Kidney capillary endothelial cell (primary cell): Measurements from ENCODE around the gene PPP1R27.
"Not testable (repeated sequence)": the region's sequence is repeated elsewhere in the genome, so short reads cannot be mapped to it uniquely, and the experiment has no call there.

ENCODE experiments used
- DNase-seq: peaks from one replicate; pipeline ENCODE4 v3.0.0-alpha.2; 2018; ENCODE audit warnings: low spot score

The PPP1R27 gene

DNA sequence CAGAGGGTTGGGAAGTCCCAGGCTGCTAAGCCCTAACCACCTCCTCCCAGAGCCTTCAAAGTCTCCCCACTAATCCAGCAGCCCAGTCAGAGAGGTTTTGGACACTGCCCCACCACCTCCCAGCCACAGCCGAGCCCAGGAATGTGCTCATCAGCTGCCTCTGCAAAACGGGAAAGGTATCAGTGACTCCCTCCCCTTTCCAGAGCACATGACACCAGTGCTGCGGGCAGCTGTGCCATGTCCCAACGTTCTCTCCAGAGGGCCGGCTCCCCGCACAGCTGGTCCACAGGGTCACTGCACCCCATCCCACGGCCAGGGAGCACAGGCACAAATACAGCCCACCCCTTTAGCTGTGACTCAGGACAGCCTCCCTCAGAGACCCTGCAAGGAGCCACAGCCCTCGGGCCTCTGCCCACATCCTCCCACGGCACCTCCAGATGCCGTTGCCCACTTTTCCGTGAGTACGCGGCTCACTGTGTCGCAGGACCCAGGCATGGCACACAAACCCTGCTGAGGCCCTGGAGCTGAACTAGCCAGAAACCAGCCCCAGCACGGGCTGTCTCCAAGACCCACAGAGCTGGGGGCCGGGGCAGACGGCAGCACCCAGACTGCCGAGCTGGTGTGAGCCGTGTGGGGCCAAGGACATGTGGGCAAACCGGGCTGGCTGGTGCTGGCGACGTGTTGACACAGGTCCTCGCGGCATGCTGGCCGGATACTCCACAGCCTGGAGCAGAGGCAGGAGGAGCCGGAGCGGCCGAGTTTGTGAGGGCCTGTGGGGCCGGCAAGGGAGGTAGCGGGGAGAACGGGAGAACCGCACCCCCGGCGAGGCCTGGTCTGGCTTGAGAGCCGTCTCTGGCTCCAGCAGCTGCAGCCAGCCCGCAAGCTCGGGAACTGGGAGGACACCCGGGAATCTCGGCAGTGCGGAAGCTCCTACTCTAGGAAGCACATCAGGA, 6.3 kb upstream of the PPP1R27 start:
- no peak for DNase-seq

DNA sequence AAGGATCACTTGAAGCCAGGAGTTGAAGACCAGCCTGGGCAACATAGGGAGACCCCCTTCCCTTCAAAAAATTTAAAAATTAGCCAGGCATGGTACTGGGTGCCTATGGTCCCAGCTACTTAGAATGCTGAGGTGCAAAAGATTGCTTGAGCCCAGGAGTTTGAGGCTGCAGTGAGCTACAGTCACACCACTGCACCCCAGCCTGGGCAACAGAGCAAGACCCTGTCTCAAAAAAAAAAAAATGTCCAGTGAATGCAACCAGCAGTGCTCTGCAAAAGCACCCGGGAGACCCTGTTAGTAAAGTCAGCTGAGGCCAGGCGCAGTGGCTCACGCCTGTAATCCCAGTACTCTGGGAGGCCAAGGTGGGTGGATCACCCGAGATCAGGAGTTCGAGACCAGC, 5.2 kb upstream of the PPP1R27 start:
- DNase-seq: not testable (repeated sequence)

DNA sequence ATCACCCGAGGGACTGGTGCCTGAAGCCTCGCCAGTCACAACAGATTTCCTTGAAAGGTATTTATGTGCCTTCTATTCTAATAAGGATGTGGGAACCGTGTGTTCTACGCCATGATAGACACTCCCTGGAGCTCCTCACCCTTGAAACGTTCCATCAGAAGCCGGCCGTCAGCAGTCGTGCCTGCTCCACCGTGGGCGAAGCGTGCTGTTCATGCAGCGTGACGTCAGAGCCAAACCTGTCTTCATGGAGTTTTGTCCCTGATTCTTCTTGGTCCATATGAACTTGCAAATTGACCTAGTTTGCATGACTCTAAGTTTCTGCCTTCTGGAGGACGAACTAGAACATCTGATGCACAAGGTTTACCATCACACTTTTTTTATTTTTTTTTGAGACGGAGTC, 4.5 kb upstream of the PPP1R27 start:
- no peak for DNase-seq

DNA sequence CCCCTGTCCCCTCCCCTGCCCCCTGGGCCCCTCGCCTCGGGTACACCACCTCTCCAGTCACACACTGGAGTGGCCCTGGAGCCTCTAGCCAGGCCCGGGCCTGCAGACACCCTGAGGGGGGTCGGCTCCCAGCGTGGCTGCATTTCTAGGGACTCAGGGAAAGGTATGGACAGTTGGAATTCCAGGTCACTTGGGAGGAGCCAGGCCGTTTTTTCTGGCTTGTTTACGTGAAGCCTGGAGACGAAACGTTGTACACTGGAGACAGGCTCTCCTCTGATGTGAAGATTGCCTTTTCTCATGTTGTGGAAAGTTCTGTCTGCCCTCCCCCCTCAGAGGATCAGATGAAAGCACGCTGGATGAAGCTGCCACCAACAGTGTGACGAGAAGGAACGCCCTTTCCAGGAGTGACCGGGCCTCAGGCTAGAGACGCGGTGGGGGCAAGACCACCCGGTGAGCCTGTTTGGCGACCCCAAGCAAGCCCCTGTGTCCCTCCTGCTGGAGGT, 4.0 kb upstream of the PPP1R27 start:
- no peak for DNase-seq

DNA sequence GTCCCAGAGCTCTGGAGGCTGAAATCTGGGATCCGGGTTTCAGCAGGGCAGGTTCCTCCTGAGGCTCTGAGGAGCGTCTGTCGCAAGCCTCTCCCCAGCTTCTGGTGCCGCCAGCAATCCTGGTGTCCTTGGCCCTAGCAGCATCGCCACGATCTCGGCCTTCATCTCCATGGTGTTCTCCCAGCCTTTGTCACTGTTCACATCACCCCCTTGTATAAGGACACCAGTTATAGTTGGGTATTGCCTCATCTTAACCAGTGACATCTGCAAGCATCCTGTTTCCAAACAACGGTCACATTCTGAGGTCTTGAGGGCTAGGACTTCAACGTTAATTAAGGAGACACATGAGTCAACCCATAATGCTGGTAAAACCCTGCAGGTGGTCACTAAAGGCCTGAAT, 2.8 kb upstream of the PPP1R27 start:
- DNase-seq: no peak

DNA sequence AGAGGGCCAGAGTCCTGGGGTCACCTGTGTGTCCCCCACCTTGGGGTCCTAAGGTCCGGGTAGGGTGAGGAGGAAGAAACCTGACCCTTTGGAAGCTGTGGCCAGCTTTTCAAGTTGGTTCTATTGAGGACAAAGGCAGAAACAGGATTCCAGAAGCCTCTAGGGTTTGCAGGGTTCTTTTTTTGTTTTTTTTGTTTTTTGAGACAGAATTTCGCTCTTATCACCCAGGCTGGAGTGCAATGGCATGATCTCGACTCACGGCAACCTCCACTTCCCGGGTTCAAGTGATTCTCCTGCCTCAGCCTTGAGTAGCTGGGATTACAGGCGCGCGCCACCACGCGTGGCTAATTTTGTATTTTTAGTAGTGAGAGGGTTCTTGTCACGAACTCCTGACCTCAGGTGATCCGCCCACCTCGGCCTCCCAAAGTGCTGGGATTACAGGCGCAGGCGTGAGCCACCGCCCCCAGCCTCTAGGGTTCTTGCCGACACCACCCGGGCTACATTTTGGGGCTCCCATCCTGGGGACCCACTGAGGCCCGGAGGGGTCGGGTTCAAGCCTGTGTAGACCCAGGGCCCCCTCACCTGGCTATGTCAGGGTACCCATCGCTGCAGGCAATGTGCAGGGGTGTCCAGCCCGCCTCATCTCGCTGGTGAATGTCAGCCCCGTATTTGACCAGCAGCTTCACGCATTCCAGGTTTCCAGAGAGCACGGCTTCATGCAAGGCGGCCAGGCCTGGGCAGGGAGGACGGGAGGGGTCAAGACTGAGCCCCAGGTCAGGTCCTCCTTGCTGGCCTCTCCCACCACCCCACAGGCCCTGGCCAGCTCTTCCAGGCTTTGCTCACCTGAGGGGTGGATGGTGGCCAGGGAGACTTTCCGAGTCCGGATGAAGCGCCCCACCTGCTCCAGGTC, 674 bp downstream of the PPP1R27 start:
- DNase-seq: no peak

DNA sequence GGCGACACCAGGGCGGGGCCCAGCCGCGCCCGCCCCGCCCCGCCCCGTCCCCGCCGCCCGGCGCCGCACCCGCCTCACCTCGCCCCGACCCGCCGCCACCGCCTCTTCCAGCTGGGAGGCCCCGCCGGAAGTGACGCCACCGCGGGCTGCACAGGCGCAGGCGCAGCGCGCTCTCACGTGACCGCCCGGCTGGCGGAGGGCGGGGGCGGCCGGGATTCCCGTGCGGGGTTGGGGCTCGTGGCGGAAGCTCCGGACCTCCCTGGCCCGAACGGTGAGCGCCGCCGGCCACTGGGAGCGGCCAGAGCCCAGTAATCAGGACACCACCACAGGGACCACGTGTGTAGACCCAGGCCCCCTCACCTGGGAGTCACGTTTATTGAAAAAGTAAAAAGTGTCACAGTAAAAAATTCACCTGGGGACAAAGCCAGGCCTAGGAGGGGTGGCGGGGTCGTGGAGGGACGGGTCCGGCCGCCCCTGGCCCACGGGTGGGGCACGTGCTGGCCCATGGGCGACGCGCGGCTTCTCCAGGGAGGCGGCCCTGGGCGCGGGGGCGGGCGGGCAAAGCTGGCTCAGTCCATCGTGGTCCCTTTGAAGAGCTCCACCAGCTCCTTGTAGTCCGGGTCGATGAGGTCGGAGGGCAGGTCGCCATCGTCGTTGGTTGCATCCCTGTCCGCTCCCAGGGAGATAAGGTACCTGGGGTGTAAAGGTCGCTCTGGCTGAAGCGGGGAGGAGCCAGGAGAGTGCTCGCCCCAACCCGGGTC, 1.5 kb downstream of the PPP1R27 start, which contains the start of gene MCRIP1:
MCRIP1 (minus strand) TSS at position 132 of the 761 bp plus-strand sequence. CDS start 8,785 bp downstream, outside the sequence.
- DNase-seq: peak; percentile 85

DNA sequence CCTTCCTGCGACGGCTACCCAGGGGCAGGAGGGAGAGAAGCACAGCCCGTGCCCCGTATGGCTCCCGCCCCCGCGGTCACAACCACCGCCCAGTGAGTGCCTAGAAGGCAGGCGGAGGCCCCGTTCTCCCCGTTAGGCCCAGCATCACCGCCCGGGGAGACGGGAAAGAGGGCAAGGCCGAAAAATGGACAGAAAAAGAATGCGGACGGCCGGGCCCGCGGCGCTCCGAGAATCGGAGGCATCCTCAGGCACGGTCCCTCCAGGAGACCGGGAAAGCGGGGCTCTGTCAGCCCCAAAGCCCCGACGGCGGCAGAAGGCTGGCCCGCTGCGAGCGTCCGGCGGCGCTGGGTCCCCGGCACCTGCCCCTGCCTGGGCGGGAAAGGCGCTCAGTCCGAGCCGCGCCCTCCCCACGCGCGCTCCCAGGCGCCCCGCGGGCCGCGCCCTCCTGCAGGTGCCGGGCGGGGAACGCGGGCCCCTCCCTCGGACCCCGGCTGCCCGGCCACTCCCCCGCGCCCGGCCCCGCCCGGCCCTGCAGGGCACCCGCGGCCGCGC, 2.2 kb downstream of the PPP1R27 start:
- DNase-seq: peak; percentile 5

DNA sequence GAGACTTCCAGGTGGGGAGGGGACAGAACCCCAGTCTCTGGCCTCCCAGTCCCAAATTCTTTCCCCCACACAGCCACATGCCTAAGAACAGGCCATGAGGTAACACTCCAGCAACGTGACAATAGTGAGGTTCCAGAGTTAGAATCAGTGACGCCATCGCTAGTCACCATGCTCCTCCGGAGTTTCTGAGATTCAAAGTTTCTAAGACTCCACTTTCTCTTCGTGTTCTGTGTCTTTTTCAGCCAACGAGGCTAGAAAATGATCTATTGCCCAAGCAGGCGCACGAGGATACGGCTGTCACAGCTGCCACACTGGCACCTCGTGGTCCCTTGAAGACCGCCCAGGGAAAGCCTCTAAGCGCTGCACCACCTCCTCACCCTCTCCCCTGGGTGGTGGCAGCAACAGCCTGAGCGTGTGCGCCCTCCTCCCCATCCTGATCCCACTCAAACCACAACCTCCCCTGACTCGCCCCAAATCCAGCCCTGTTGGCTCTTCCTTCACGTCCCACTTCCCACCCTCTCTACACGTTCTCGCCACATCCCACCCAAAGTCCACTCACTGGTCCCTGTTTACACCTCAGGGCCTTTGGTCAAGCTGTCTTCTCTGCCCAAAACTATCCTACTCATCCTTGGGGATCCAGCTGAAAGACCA, 2.8 kb downstream of the PPP1R27 start:
- DNase-seq: peak; percentile 16

DNA sequence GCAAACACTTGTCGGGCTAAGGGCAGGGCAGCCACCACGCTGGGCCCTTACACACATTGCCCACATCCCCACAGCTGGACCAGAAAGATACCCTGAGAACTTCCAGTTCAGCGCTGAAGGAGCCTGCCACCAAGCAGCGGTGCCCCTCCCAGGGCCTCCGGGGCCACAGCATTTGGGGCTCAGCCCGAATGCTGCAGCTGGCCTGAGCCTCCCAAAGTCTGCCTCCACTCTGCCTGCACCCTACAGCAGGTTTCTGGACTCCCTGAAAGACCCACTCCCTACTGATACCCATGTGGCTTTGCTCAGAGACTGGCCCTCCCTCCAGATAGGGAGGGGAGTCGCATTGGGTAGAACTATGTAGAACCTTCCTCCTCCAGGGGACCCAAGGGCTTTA, 3.3 kb downstream of the PPP1R27 start:
- no peak for DNase-seq

DNA sequence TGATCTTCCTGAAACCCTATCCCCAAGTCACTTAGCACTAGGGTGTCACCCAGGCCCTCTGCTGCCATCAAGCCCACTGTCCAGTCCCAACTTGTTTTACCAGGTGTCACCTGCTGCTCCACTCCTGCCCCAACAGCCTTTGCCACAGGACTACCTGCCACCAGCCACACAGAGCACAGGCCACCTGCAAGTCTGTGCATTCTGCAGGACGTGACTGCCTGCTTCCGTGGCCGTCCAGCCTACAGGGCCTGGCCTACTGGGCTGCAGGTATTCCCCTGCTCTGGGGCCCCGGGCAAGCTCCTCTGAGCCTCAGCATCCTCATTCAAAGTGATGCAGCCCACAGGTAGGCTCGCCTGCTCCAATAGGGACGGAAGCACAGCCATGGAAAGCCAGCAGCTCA, 5.0 kb downstream of the PPP1R27 start:
- no peak for DNase-seq

DNA sequence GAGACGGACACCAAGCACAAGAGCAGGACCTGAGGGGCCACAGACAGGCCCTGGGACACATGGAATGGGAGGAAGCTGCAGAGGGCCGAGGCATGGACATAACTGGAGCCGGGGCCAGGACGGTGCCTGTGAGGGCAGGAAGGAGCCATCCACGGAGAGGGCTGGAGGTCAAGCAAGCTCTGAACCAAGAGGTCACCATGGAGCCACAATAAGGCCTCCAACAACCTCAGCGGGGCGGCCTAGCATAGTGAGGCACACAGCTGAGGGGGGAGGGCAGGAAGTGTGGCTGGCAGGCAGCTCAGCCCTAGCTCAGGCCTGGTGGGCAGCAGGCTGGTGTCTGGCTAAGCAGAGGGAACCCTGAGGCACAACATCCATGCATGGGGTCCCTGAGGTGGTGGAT, 6.2 kb downstream of the PPP1R27 start:
- DNase-seq: no peak

DNA sequence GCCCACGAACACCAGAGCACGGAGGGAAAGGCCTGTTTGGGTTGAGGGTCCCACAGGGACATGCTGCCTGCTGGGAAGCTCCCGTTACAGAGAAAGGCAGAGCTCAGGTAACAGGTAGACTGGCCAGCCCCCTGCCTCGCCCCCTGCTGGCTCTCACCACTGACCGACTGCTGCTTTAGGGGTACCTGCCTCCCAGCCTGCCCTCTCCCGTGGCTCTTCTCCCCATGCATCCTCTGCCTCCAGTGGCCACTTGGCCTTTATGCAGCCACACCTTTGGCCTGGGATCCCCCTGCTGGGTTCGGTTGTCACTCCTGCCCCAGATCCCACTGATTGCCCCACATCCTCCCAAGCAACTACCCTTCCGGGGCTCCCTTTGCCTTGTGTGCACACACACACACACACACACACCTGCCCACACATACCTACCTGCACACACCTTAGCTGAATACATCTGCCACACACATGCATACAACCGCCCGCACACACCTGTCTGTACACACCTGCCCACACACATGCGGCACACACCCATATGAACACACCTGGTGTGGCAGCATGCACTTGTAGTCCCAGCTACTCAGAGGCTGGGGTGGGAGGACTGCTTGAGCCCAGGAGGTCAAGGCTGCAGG, 8.9 kb downstream of the PPP1R27 start:
- no peak for DNase-seq

DNA sequence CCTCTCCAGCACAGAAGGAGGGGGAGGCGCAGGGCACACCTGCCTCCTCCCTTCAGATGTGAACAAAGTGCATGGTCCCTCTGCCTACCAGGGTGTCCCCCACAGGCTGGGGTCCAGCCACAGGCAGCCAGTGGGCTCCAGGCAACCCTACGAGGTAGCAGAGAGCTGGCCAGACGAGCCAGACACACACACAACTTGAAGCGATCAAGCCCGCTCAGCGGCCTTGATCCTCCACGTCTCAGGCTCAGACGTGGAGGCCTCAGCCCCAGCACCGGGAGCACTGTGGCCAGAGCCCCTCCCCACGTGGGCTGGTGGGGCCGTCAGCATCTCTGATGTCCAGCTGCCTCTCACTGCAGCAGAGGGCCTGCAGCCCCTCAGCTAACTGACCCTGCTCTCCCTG, 10.3 kb downstream of the PPP1R27 start:
- DNase-seq: no peak

DNA sequence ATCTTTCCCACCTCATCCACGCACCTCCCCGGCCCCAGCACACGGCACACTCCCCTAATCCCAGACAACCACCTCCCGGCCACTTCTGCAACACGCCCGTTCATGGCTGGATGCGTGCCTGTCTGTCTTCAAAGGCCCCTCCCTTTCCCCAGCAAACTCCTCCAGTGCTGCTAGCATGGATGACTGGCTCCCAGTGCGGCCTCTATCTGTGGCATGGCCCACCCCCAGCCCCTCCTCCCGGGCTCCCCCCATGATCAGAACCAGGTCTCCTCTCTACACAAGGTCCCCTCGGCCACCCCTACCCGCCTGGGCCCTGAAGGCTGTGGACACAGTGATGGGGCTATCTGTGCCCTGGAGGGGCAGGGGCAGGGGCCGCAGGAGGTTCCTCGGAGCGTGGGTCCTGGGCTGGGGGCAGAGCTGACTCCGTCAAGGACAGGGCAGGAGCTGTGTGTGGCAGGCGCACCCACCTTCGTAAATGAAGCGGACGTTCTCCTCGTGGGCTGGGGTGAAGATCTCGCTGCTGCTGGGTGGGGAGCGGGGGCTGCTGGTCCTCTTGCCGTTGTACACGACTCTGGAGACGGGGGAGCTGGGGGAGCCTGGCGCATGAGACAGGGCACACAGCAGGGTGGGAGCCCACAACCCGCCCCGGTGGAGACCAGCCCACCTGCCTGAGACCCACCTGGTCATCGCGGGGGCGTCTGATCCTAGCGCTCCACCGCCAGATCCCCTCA, 10.9 kb downstream of the PPP1R27 start:
- no peak for DNase-seq

DNA sequence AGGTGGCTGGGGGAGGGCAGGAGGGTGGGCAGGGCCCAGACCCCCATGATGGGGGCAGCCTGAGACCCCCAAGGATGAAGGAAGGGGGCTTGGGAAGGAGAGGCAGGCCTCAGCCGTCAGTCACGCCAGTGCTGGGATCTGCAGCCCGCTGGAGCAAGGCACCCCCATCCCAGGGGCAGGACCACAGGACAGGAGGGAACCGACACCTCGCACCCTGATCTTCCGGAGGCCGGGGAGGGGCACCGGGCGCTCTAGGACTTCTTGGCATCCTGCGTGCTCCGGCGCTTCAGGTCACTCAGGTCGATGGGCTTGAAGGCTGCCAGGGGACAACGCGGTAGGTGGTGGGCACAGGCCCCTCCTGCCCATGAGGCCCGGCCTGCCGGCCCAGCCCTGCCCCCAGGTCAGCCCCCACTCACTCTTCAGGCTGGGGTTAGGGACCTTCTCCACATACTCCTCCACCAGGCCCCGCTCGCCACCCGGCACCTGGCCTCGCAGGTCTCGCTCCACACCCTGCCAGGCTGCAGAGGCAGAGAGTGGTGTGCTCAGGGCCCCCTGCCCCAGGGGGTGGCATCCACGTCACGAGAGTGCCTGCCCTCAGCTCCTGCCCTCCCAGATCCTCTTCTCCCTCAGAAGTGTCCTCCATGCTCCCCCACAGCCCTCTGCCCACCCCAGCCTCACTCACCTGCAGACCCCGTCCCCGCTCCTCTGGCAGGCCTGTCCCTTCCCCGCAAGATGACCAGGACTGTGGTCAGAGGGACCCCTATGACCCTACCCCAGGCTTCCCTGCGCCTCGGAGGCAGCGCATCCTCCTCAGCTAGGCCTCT, 11.6 kb downstream of the PPP1R27 start:
- DNase-seq: no peak

DNA sequence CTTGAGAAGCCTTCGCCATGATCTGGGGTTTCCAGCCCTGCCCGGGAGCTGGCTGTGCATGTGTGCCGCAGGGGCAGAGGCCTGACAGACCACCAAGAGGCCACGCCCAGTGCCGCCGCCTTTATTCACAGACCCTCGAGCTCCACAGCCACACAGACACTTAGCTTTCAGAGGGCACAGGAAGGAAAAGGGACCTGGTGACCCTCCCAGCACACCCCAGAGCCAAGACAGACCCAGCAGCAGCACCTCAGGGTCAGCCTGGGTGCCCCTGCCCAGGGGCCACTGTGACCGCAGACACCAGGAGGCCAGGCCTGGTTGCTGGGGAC, 12.6 kb downstream of the PPP1R27 start:
- DNase-seq: no peak

DNA sequence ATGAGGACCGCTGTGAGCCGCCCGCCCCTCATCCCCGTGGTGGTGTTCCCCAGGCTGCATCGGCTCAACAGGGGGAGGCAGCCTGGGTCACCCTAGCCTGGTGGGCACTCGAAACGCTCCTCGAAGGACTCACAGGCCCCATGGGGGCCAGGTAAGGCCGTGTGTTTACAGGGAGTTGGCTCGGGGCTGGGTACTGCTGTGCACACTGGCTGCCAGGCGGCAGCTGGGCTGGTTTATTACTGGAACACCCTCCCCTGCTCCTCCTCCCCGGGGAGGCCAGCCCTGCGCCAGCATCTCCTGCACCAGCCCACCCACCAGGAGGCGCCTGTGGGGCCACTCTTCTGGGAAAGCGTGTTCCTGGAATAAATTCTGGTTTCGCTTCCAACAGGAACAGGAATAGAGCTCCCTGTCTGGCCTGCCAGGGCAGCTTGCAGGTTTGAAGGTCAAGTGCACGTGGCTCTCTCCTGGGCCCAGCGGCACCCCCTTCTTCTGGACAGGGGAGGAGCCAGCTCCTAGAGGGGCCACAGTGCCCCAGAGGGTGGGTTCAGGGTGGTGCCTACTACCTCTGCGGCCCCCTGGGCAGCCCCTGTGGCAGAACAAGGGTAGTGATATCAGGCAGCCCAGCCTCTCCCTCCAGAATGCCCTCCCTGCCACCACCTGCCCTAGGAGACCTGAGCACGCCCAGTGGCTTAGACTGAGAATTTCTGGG, 13.1 kb downstream of the PPP1R27 start:
- DNase-seq: peak; percentile 20
